ENCODE results near the gene COPS6. TPM values are rescaled to one million over a fixed set of nuclear protein-coding genes. Genes with fewer than 3 reads are reported as not detected.

The COPS6 gene
- total RNA-seq, 2 donors from 2014 or later = 109 to 121 TPM

GRCh38 chr7:100111156-100111555 is 22.4 kb downstream of the COPS6 start:
- Histone ChIP-seq H3K36me3 (ENCODE audit: control insufficient read depth, insufficient read depth, low read length) (peaks cover 61% of the 10 kb centered on the region), H3K27ac (ENCODE audit: low read depth, low read length) (no peak overlapping the region), H3K9ac (ENCODE audit: extremely low read depth, low read length, poor library complexity, severe bottlenecking) (no peak overlapping the region), H3K4me1 (ENCODE audit: control insufficient read depth, insufficient read depth, low read length) (no peaks in the 10 kb centered on the region), H3K9me3 (ENCODE audit: control insufficient read depth, low read length) (no peaks in the 10 kb centered on the region), H3K4me3 (ENCODE audit: low read length) (no peak overlapping the region), H3K27me3 (ENCODE audit: control insufficient read depth, insufficient read depth, low read length, poor library complexity, severe bottlenecking) (no peaks in the 10 kb centered on the region)
- WGBS, 2 experiments (ENCODE audit: insufficient coverage in 1 of 2, insufficient read length in 1 of 2) = 96 to 100% methylated on average over 3 to 7 of the region's 7 CpGs
- peaks cover 78% of the 10 kb centered on the region for H3K36me3 Mint-ChIP-seq (ENCODE audit: low read depth)
- H3K27ac Mint-ChIP-seq = no peak overlapping the region
- H3K4me3 Mint-ChIP-seq = no peak overlapping the region
- no peak for TF ChIP-seq CTCF (conservative IDR thresholded peaks at IDR 0.05)
- no peaks in the 10 kb centered on the region for H3K27me3 Mint-ChIP-seq (ENCODE audit: insufficient read depth)
- H3K4me1 Mint-ChIP-seq = no peaks in the 10 kb centered on the region
- no peak for DNase-seq
- H3K9me3 Mint-ChIP-seq = no peaks in the 10 kb centered on the region

- WGBS, 2 experiments (ENCODE audit: insufficient coverage in 1 of 2, insufficient read length in 1 of 2) = 95 to 96% methylated on average over 8 to 13 of the region's 13 CpGs
- no peaks in the 10 kb centered on the region for H3K4me1 Mint-ChIP-seq
- H3K4me3 ChIP-seq (ENCODE audit: low read length) = no peak overlapping the region
- DNase-seq = no peak
- H3K4me1 ChIP-seq (ENCODE audit: control insufficient read depth, insufficient read depth, low read length) = no peaks in the 10 kb centered on the region
- no peak overlapping the region for H3K9ac ChIP-seq (ENCODE audit: extremely low read depth, low read length, poor library complexity, severe bottlenecking)
- no peak overlapping the region for H3K4me3 Mint-ChIP-seq
- no peaks in the 10 kb centered on the region for H3K9me3 ChIP-seq (ENCODE audit: control insufficient read depth, low read length)
- no peaks in the 10 kb centered on the region for H3K27me3 ChIP-seq (ENCODE audit: control insufficient read depth, insufficient read depth, low read length, poor library complexity, severe bottlenecking)
- H3K9me3 Mint-ChIP-seq = no peaks in the 10 kb centered on the region
- no peak overlapping the region for H3K27ac ChIP-seq (ENCODE audit: low read depth, low read length)
- peak; percentile 30 for TF ChIP-seq CTCF (conservative IDR thresholded peaks at IDR 0.05)
- no peaks in the 10 kb centered on the region for H3K27me3 Mint-ChIP-seq (ENCODE audit: insufficient read depth)
- peak overlapping the region; percentile 52 for H3K27ac Mint-ChIP-seq
- H3K36me3 Mint-ChIP-seq (ENCODE audit: low read depth) = peaks cover 78% of the 10 kb centered on the region
- peaks cover 58% of the 10 kb centered on the region for H3K36me3 ChIP-seq (ENCODE audit: control insufficient read depth, insufficient read depth, low read length)
Measured at GRCh38 chr7:100111914-100112313, 23.1 kb downstream of the COPS6 start.

GRCh38 chr7:100115026-100115425 is 26.3 kb downstream of the COPS6 start:
- no peak for DNase-seq
- Histone ChIP-seq H3K27ac (ENCODE audit: low read depth, low read length) (no peak overlapping the region), H3K9me3 (ENCODE audit: control insufficient read depth, low read length) (no peaks in the 10 kb centered on the region), H3K36me3 (ENCODE audit: control insufficient read depth, insufficient read depth, low read length) (peaks cover 35% of the 10 kb centered on the region), H3K4me3 (ENCODE audit: low read length) (no peak overlapping the region), H3K4me1 (ENCODE audit: control insufficient read depth, insufficient read depth, low read length) (no peaks in the 10 kb centered on the region), H3K9ac (ENCODE audit: extremely low read depth, low read length, poor library complexity, severe bottlenecking) (peak overlapping the region; percentile 6), H3K27me3 (ENCODE audit: control insufficient read depth, insufficient read depth, low read length, poor library complexity, severe bottlenecking) (no peaks in the 10 kb centered on the region)
- Mint-ChIP-seq H3K36me3 (ENCODE audit: low read depth) (peaks cover 50% of the 10 kb centered on the region), H3K4me3 (no peak overlapping the region), H3K27ac (no peak overlapping the region), H3K27me3 (ENCODE audit: insufficient read depth) (no peaks in the 10 kb centered on the region), H3K4me1 (peaks cover 6% of the 10 kb centered on the region), H3K9me3 (no peaks in the 10 kb centered on the region)
- TF ChIP-seq CTCF (conservative IDR thresholded peaks at IDR 0.05) = no peak
- WGBS, 2 experiments (ENCODE audit: insufficient coverage in 1 of 2, insufficient read length in 1 of 2) = 97 to 98% methylated on average over 7 of the region's 7 CpGs

Data from endodermal cell (in vitro differentiated cells).